ENCODE measurements around the gene VAV3.

The VAV3 gene

DNA sequence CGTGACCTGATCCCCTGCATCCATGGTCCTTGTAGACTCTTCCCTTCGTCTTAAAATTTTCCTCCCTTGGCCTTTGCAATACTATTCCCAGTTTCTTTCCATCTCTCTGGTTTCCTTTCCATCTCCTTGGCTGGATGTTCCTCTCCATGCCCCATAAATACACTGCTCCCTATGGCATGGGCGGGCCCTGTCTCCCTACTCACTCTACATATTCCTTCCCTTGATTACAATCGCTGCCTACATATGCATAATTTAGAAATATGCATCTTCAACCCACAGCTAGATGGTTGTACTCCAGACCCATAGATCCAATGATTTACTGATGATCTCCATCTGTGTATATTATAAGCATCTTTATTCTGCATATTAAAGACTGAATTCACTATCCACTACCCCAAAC, 419.1 kb downstream of the VAV3 start:
- TF ChIP-seq CTCF (IDR thresholded peaks at IDR 0.05; ENCODE audit: low read depth, low read length, poor library complexity, severe bottlenecking) (no peak), EZH2phosphoT487 (IDR thresholded peaks at IDR 0.05; ENCODE audit: borderline replicate concordance, low read length) (no peak)
- Histone ChIP-seq H3K4me2 (ENCODE audit: low read length) (no peak overlapping the region), H3K79me2 (ENCODE audit: control insufficient read depth, low read length) (no peaks in the 10 kb centered on the region)

DNA sequence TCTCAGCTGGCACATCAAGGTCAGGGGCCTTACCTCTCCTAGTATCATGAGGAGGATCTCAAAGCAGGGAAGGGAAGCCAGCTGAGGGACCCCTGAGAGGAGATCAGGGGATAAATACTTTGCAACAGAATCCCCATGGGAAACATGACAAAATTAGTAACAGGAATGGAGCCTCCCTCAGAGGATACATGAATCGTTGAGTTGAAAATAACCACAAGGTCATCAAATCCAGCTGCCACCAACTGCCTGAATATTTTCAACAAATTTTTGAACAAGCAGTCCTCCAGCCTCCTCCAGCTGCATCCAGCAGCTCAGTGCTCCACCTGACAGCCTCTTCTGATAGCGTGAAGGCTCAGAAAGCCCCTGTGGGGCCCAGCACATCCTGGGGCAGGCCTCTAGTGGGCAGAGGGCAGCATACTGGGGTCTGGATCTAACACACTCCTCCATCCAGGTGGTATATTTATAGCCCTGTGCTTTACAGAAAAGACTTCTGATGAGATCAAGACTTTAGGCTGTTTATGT, 419.9 kb downstream of the VAV3 start:
- H4K20me1 ChIP-seq (ENCODE audit: control insufficient read depth, insufficient read depth, low read depth, low read length): no peaks in the 10 kb centered on the region

More for the DNA sequence above, 419.1 kb downstream of the VAV3 start:
- H3K36me3 ChIP-seq (ENCODE audit: control insufficient read depth, low read length): no peaks in the 10 kb centered on the region
- H3K4me3 ChIP-seq (ENCODE audit: low read length): no peak overlapping the region
- H4K20me1 ChIP-seq (ENCODE audit: control insufficient read depth, insufficient read depth, low read depth, low read length): no peaks in the 10 kb centered on the region
- no peaks in the 10 kb centered on the region for H3K9me3 ChIP-seq (ENCODE audit: control insufficient read depth, insufficient read depth, low read length)
- no peaks in the 10 kb centered on the region for H3K27me3 ChIP-seq (ENCODE audit: control insufficient read depth, low read length)
- H3K4me1 ChIP-seq (ENCODE audit: control insufficient read depth, low read length): peaks cover 13% of the 10 kb centered on the region; the same call in 1 of the 2 replicates
- H3K27ac ChIP-seq (ENCODE audit: low read depth, low read length): no peak overlapping the region
- H3F3A ChIP-seq (ENCODE audit: control insufficient read depth, insufficient read depth): no peaks in the 10 kb centered on the region
- H3K9me2 ChIP-seq (replicated peaks; ENCODE audit: control insufficient read depth, low read length): no peaks in the 10 kb centered on the region

DNA sequence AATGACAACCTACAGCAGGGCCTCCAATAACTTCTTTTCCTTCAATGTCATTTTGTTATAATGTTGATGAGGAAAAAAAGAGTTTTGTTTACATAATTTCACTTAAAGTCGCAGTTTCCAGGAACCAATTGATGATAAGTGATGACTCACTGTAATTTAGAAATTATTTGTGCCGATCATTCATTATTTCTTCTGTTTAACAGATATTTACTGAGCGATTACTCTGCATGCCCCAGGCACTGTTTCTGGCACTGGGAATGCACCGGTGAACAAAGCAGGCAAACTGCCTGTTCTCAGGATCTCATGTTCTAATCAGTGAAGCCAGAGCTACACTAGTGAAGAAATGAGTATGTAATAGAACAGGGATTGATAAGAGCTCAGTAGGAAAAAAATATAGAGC, 420.7 kb downstream of the VAV3 start:
- Histone ChIP-seq H3K4me3 (ENCODE audit: low read length) (no peak overlapping the region), H3K27me3 (ENCODE audit: control insufficient read depth, low read length) (no peaks in the 10 kb centered on the region), H3K27ac (ENCODE audit: low read depth, low read length) (no peak overlapping the region), H3K36me3 (ENCODE audit: control insufficient read depth, low read length) (no peaks in the 10 kb centered on the region), H4K20me1 (ENCODE audit: control insufficient read depth, insufficient read depth, low read depth, low read length) (no peaks in the 10 kb centered on the region), H3F3A (ENCODE audit: control insufficient read depth, insufficient read depth) (no peaks in the 10 kb centered on the region), H3K79me2 (ENCODE audit: control insufficient read depth, low read length) (no peaks in the 10 kb centered on the region), H3K9me2 (replicated peaks; ENCODE audit: control insufficient read depth, low read length) (no peaks in the 10 kb centered on the region), H3K4me1 (ENCODE audit: control insufficient read depth, low read length) (peaks cover 11% of the 10 kb centered on the region; the same call in 1 of the 2 replicates), H3K4me2 (ENCODE audit: low read length) (no peak overlapping the region), H3K9me3 (ENCODE audit: control insufficient read depth, insufficient read depth, low read length) (no peaks in the 10 kb centered on the region)
- TF ChIP-seq EZH2phosphoT487 (IDR thresholded peaks at IDR 0.05; ENCODE audit: borderline replicate concordance, low read length) (no peak), CTCF (IDR thresholded peaks at IDR 0.05; ENCODE audit: low read depth, low read length, poor library complexity, severe bottlenecking) (no peak)

More for the DNA sequence above, 419.9 kb downstream of the VAV3 start:
- Histone ChIP-seq H3K36me3 (ENCODE audit: control insufficient read depth, low read length) (no peaks in the 10 kb centered on the region), H3F3A (ENCODE audit: control insufficient read depth, insufficient read depth) (no peaks in the 10 kb centered on the region), H3K9me3 (ENCODE audit: control insufficient read depth, insufficient read depth, low read length) (no peaks in the 10 kb centered on the region), H3K79me2 (ENCODE audit: control insufficient read depth, low read length) (no peaks in the 10 kb centered on the region), H3K4me2 (ENCODE audit: low read length) (no peak overlapping the region), H3K4me1 (ENCODE audit: control insufficient read depth, low read length) (peaks cover 13% of the 10 kb centered on the region; the same call in 1 of the 2 replicates), H3K9me2 (replicated peaks; ENCODE audit: control insufficient read depth, low read length) (no peaks in the 10 kb centered on the region), H3K4me3 (ENCODE audit: low read length) (no peak overlapping the region), H3K27me3 (ENCODE audit: control insufficient read depth, low read length) (no peaks in the 10 kb centered on the region), H3K27ac (ENCODE audit: low read depth, low read length) (no peak overlapping the region)
- TF ChIP-seq EZH2phosphoT487 (IDR thresholded peaks at IDR 0.05; ENCODE audit: borderline replicate concordance, low read length) (no peak), CTCF (IDR thresholded peaks at IDR 0.05; ENCODE audit: low read depth, low read length, poor library complexity, severe bottlenecking) (no peak)
